HG02571 (cell line): ENCODE results near the gene ST14.
"Not testable (repeated sequence)": the region's sequence is repeated elsewhere in the genome, so short reads cannot be mapped to it uniquely, and the experiment has no call there.

ENCODE experiments used
- ATAC-seq: cut with Tn5 transposase; IDR thresholded peaks from one replicate; pipeline ENCODE4 v1.9.1; 2021; ENCODE audit warnings: mild to moderate bottlenecking, moderate library complexity; ENCODE audit not compliant: unreplicated experiment

Gene ST14

GRCh38 chr11:130187096-130187495 lies 27.5 kb downstream of the ST14 start:
- no peak for ATAC-seq

GRCh38 chr11:130188047-130188446 lies 28.5 kb downstream of the ST14 start:
- ATAC-seq, result no peak

- ATAC-seq, result no peak
Observed at GRCh38 chr11:130188585-130189347, 29.2 kb downstream of the ST14 start.

GRCh38 chr11:130189492-130190210 lies 30.1 kb downstream of the ST14 start:
- no peak for ATAC-seq

GRCh38 chr11:130190371-130190881 lies 30.8 kb downstream of the ST14 start:
- ATAC-seq, result no peak

GRCh38 chr11:130191896-130192295 lies 32.3 kb downstream of the ST14 start:
- ATAC-seq, result no peak

GRCh38 chr11:130192845-130193267 lies 33.3 kb downstream of the ST14 start:
- ATAC-seq, result no peak

- ATAC-seq, result not testable (repeated sequence)
Observed at GRCh38 chr11:130193551-130193950, 34.0 kb downstream of the ST14 start.

GRCh38 chr11:130194241-130195023 lies 34.9 kb downstream of the ST14 start:
- ATAC-seq, result no peak

- ATAC-seq, result no peak
Observed at GRCh38 chr11:130197386-130198035, 37.9 kb downstream of the ST14 start.

GRCh38 chr11:130198292-130198691 lies 38.7 kb downstream of the ST14 start:
- no peak for ATAC-seq

GRCh38 chr11:130198964-130199363 lies 39.4 kb downstream of the ST14 start:
- no peak for ATAC-seq

GRCh38 chr11:130199792-130200191 lies 40.2 kb downstream of the ST14 start:
- ATAC-seq, result no peak

- ATAC-seq, result no peak
Observed at GRCh38 chr11:130201026-130201425, 41.4 kb downstream of the ST14 start.

- ATAC-seq, result no peak
Observed at GRCh38 chr11:130202009-130202817, 42.6 kb downstream of the ST14 start.

- no peak for ATAC-seq
Observed at GRCh38 chr11:130202818-130203689, 43.5 kb downstream of the ST14 start.

GRCh38 chr11:130203766-130204702 lies 44.5 kb downstream of the ST14 start:
- ATAC-seq, result no peak

- ATAC-seq, result no peak
Observed at GRCh38 chr11:130204703-130205095, 45.1 kb downstream of the ST14 start.
